Measurements from ENCODE around the gene NR6A1. TPM values are rescaled to one million over a fixed set of nuclear protein-coding genes. Genes with fewer than 3 reads are reported as not detected.

The NR6A1 gene
- total and polyA plus RNA-seq, 11 donors: 0.65 to 5.7 (median 1.6) TPM

DNA sequence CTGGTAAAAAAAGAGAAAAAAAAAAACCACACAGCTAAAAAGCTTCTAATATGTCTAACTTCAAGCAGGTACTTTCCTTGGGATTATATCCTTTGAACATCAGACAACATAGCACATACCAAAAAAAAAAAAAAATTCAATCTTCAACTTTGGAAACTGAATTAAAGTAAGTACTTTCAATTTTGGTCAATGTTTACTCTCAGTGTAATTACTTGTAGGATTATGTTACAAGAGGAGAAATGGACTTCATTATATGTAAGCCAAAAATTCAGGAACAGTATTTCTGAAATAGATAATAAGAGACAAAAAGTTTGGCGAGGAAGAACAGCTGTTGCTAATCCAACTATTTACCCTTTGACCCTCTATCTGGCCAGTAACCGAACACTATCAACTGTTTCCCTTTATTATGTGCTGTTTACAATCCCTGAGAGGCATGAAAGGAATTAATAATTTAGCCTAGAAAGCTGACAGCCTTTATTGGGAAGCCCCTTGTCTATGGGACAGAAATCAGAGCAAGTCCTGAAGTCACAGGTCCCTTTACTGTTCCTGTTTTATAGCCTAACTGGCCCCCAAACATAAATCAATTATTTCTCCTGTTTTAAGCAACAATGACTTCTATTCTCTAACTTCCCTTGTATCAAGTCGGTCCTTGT is 46.6 kb downstream of the NR6A1 start:
- no peaks in the 10 kb centered on the region for H3K27me3 ChIP-seq
- no peak for DNase-seq
- H3K4me3 ChIP-seq: no peak overlapping the region
- ATAC-seq: no peak
- intact Hi-C loops (cut with DNase I): no loop called here
- H3K4me1 ChIP-seq: peaks cover 0 to 19% (median 0%) of the 10 kb centered on the region in 12 donors
- no peak overlapping the region for H3K27ac ChIP-seq
- H3K36me3 ChIP-seq: no peaks in the 10 kb centered on the region
- TF ChIP-seq CTCF (IDR thresholded peaks at IDR 0.05) (no peak), POLR2A (IDR thresholded peaks at IDR 0.05) (no peak)
- no peaks in the 10 kb centered on the region for H3K9me3 ChIP-seq
- 48 to 57% (median 54%) methylated on average over 3 of the region's 3 CpGs for WGBS, 4 donors

DNA sequence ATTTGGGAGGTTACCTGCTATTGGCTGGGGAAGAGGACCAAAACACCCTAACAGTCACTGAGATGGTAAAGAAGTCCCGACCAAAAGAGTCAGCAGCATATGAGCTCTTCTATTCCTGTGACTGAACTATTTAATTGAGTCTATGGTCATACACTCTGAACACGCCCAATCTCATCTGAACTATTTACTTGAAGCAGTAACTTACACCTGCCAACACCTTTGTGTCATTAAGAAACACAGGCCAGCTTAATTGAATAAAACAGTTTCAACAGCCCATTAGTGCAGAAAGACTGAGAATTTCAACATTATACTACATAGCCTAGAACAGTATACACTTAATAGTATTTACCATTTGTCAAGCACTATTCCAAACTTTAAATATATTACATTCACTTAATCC is 47.8 kb downstream of the NR6A1 start:
- Histone ChIP-seq H3K9me3 (no peaks in the 10 kb centered on the region), H3K27me3 (no peaks in the 10 kb centered on the region), H3K4me3 (no peak overlapping the region), H3K27ac (no peak overlapping the region), H3K4me1 (peaks cover 0 to 19% (median 0%) of the 10 kb centered on the region in 12 donors), H3K36me3 (no peaks in the 10 kb centered on the region)
- WGBS, 4 donors: 81 to 95% (median 88%) methylated on average over 2 of the region's 2 CpGs
- DNase-seq: no peak
- intact Hi-C loops (cut with DNase I): no loop called here
- TF ChIP-seq POLR2A (IDR thresholded peaks at IDR 0.05) (no peak), CTCF (IDR thresholded peaks at IDR 0.05) (no peak)
- ATAC-seq: no peak

GRCh38 chr9:124721109-124721906 is 49.8 kb downstream of the NR6A1 start:
- H3K9me3 ChIP-seq: no peaks in the 10 kb centered on the region
- H3K27me3 ChIP-seq: no peaks in the 10 kb centered on the region
- TF ChIP-seq POLR2A (IDR thresholded peaks at IDR 0.05) (no peak), CTCF (IDR thresholded peaks at IDR 0.05) (no peak)
- H3K36me3 ChIP-seq: no peaks in the 10 kb centered on the region
- ATAC-seq: no peak
- DNase-seq: no peak
- WGBS, 4 donors: 55 to 74% (median 67%) methylated on average over 5 of the region's 5 CpGs
- H3K4me1 ChIP-seq: peaks cover 0 to 19% (median 0%) of the 10 kb centered on the region in 12 donors
- intact Hi-C loops (cut with DNase I): no loop called here
- no peak overlapping the region for H3K4me3 ChIP-seq
- no peak overlapping the region for H3K27ac ChIP-seq

GRCh38 chr9:124720429-124721108 is 50.5 kb downstream of the NR6A1 start:
- Histone ChIP-seq H3K4me1 (peaks cover 0 to 19% (median 0%) of the 10 kb centered on the region in 12 donors), H3K4me3 (no peak overlapping the region), H3K27me3 (no peaks in the 10 kb centered on the region), H3K9me3 (no peaks in the 10 kb centered on the region), H3K27ac (no peak overlapping the region), H3K36me3 (no peaks in the 10 kb centered on the region)
- no peak for ATAC-seq
- 62 to 68% (median 66%) methylated on average over 3 of the region's 3 CpGs for WGBS, 4 donors
- no peak for DNase-seq
- intact Hi-C loops (cut with DNase I): no loop called here
- no peak for TF ChIP-seq POLR2A (IDR thresholded peaks at IDR 0.05)
- no peak for TF ChIP-seq CTCF (IDR thresholded peaks at IDR 0.05)
